Adrenal gland (tissue), 12 donors: ENCODE measurements around the gene APOBEC3A. TPM values are rescaled to one million over a fixed set of nuclear protein-coding genes. Genes with fewer than 3 reads are reported as not detected.

Source experiments
- DNase-seq, 7 donors: peaks; one replicate each; pipeline ENCODE4 v3.0.0-alpha.2; 2019 to 2020
- H3K27ac ChIP-seq, 5 donors: fragments of 200-600 bp; sonication (generic) in 4 of 5; 1 replicate in 3 of 5; 2 replicates in 2 of 5; pipeline versions ENCODE4 v1.5.1 to v1.8.0; 2016 to 2020; ENCODE audit warnings: mild to moderate bottlenecking in 1 of 5
- H3K27me3 ChIP-seq: fragments of 200-600 bp; 2 replicates; pipeline ENCODE4 v1.8.0; 2021
- H3K36me3 ChIP-seq, 2 donors: fragments of 200-600 bp; replicated peaks in 1 of 2; 1 replicate in 1 of 2; 2 replicates in 1 of 2; pipeline versions ENCODE4 v1.5.1 to v1.8.0; 2018 to 2022
- H3K4me1 ChIP-seq, 2 donors: fragments of 200-600 bp; replicated peaks in 1 of 2; 1 replicate in 1 of 2; 2 replicates in 1 of 2; pipeline versions ENCODE4 v1.5.1 to v1.8.0; 2018 to 2021
- H3K4me3 ChIP-seq, 4 donors: fragments of 200-600 bp; sonication (generic) in 3 of 4; one replicate each; pipeline ENCODE4 v1.5.1; 2016 to 2018
- H3K9me3 ChIP-seq, 3 donors: fragments of 200-600 bp; sonication (generic) in 1 of 3; replicated peaks in 1 of 3; 1 replicate in 2 of 3; 2 replicates in 1 of 3; pipeline versions ENCODE4 v1.5.1 to v1.8.0; 2016 to 2021
- POLR2A ChIP-seq, 2 donors: fragments of 450-650 bp; IDR thresholded peaks; one replicate each; pipeline ENCODE4 v1.6.1; 2017; ENCODE audit warnings: antibody characterized with exemption in 2 of 2, mild to moderate bottlenecking in 2 of 2, moderate library complexity in 1 of 2
- WGBS, 4 donors: extraction: QIAGEN DNeasy Blood & Tissue Kit in 2 of 4; methylation state at CpG; one replicate each; pipeline versions ENCODE4 v1.1.5 to v1.1.7; 2013 to 2017; 5-methylcytosine and 5-hydroxymethylcytosine counted together
- intact Hi-C, 2 donors: fragments of 100-400 bp; cut with DNase I; formaldehyde crosslinking; loops; one replicate each; pipeline versions ENCODE4 v1.14.1 to v1.15.0; 2022 to 2023
- polyA plus RNA-seq, 3 donors: library from polyadenylated mRNA; stranded (reverse); fragments of 200-250 nt in 2 of 3; fragments of 350-450 nt in 1 of 3; fragmentation: Illumina TruSeq in 1 of 3; extraction: RNeasy Lipid Tissue Mini Kit (QIAGEN cat#74804) in 1 of 3; gene quantifications; one replicate each; pipeline ENCODE4 v1.2.3, GENCODE V29; 2013 to 2014
- total RNA-seq, 9 donors: library from RNA; depleted of rRNA in 4 of 9; stranded (reverse); fragments of >200 nt in 4 of 9; fragments of 120-200 nt in 1 of 9; fragmentation: NEBNext Ultra II Directional in 1 of 9; extraction: Animal tissue kit (Norgen Biotek cat#: 25700) in 1 of 9; gene quantifications; one replicate each; pipeline versions ENCODE4 v1.1.0 to v1.2.4, GENCODE V29; 2013 to 2023
- TF ChIP-seq, protein P1 (sequence below), 6 experiments: fragments of 450-650 bp in 4 of 6; fragments of 200-600 bp in 2 of 6; sonication (generic) in 1 of 6; IDR thresholded peaks; 1 replicate in 5 of 6; 2 replicates in 1 of 6; pipeline versions ENCODE4 v1.5.1 to v1.8.0; 2016 to 2021; ENCODE audit warnings: antibody characterized with exemption in 6 of 6, mild to moderate bottlenecking in 2 of 6, moderate library complexity in 1 of 6
- donor health status: healthy with polysubstance abuse.
- donor health status: Bipolar disorder and iron deficiency.
- donor health status: DM: yes; HTN: yes; CAD: no.
- donor health status: DM: no; HTN: no; CAD: no.
- donor health status: DM: no; HTN: no; CAD: no.
- donor health status: DM: yes; HTN: yes; CAD: no.

The APOBEC3A gene
- total and polyA plus RNA-seq, 12 donors, result 0.27 to 0.95 (median 0.48) TPM; not detected in 4

DNA sequence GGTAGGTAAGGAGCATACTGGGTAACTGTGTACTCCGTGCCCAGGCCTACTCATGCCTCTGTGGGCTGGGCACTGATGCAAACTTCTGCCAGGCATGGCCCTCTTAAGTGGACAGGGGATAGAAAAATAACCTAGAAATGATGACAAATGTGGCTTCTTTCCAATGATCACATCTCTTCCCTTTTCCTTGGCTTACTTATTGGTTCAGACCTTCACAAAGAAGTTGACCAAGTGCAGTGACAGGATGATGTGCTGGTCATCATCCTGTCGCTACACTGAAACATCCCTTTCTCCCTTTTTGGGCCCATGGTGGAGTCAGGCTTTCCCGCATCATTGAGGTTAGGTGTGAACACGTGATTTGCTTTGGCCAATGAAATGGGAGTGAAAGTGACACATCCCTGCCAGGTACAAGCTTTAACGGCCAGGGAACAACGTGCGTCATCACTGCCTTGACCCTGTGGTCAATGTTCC is 31.8 kb upstream of the APOBEC3A start:
- TF ChIP-seq, protein P1, sequence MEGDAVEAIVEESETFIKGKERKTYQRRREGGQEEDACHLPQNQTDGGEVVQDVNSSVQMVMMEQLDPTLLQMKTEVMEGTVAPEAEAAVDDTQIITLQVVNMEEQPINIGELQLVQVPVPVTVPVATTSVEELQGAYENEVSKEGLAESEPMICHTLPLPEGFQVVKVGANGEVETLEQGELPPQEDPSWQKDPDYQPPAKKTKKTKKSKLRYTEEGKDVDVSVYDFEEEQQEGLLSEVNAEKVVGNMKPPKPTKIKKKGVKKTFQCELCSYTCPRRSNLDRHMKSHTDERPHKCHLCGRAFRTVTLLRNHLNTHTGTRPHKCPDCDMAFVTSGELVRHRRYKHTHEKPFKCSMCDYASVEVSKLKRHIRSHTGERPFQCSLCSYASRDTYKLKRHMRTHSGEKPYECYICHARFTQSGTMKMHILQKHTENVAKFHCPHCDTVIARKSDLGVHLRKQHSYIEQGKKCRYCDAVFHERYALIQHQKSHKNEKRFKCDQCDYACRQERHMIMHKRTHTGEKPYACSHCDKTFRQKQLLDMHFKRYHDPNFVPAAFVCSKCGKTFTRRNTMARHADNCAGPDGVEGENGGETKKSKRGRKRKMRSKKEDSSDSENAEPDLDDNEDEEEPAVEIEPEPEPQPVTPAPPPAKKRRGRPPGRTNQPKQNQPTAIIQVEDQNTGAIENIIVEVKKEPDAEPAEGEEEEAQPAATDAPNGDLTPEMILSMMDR (IDR thresholded peaks at IDR 0.05), result no peak
- no peak for TF ChIP-seq POLR2A (IDR thresholded peaks at IDR 0.05)
- 62 to 75% (median 66%) methylated on average over 7 of the region's 7 CpGs for WGBS, 4 donors
- Histone ChIP-seq H3K36me3 (no peaks in the 10 kb centered on the region), H3K4me1 (peaks cover 15 to 36% of the 10 kb centered on the region in 2 donors), H3K4me3 (no peak overlapping the region), H3K9me3 (no peaks in the 10 kb centered on the region), H3K27ac (peak overlapping the region in 2 of 5 donors; percentile 41 to 90), H3K27me3 (no peaks in the 10 kb centered on the region)
- intact Hi-C loops, result loop anchor here (10.0 kb wide), 2 partner anchors 51 to 151 kb away; partner anchors contain the start of gene CBX6 (in 1 of the 2)
- peak in 4 of 7 donors; percentile 26 to 57 (median 44) for DNase-seq

DNA sequence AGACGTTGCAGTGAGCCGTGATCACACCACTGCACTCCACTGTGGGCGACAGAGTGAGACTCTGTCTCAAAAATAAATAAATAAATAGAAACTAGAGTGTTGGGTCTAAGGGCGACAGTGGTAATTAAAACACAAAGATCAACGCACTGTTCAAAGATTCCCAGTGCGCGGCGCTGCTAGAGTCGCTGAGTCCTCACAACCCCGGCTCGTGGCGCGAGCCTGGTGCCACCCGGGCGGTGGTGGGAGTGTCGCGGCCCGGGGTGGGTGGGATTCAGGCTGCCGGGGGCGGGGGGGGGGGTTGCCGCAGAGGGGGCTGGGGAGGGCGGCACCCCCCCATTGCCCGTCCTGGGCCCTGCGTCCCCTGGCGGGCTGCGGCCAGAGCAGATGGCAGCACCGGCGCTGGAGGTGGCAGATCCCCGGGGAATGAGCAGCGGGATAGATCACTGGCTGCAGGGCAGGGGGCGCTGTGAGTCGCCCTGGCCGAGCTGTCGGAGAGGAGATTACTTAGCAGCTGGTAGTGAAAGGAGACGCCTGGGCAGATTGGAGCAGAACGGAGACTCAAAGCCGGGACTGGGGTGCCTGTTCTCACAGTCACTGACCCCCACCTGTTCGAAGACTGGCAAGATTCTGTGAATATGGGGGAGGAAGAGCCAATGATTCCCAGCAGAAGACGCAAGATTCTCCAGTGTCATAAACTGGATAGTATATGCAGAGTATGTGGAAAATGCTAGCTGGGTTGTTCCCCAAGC is 30.2 kb upstream of the APOBEC3A start:
- peak in 1 of 2 donors; percentile 16 for TF ChIP-seq POLR2A (IDR thresholded peaks at IDR 0.05)
- TF ChIP-seq, protein P1 (IDR thresholded peaks at IDR 0.05), result peak; percentile 53 to 77 (median 62)
- Histone ChIP-seq H3K4me3 (peak overlapping the region in 1 of 4 donors; percentile 53), H3K9me3 (no peaks in the 10 kb centered on the region), H3K27me3 (no peaks in the 10 kb centered on the region), H3K4me1 (peaks cover 15 to 36% of the 10 kb centered on the region in 2 donors), H3K36me3 (no peaks in the 10 kb centered on the region), H3K27ac (peak overlapping the region in 2 of 5 donors; percentile 53 to 58)
- intact Hi-C loops, result loop anchor here (10.0 kb wide), 2 partner anchors 52 to 152 kb away; partner anchors contain the start of gene CBX6 (in 1 of the 2)
- WGBS, 4 donors, result 10 to 24% (median 13%) methylated on average over 19 to 39 of the region's 39 CpGs
- peak; percentile 69 to 90 (median 81) for DNase-seq

DNA sequence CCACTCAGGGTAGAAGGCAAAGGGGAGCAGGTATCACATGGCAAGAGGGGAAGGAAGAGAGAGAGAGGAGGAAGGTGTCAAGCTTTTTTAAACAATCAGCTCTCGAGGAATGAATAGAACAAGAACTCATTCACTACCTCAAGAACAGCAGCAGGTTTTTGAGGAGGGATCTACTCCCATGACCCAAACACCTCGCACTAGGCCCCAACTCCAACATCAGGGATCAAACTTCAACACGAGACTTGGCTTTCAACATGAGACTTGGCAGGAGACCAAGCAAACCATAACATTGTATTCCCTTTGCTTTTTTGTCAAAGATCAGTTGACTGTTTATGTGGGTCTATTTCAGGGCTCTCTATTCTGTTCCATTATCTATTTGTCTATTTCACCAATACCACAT is 26.9 kb upstream of the APOBEC3A start:
- H3K27me3 ChIP-seq, result no peaks in the 10 kb centered on the region
- H3K9me3 ChIP-seq, result no peaks in the 10 kb centered on the region
- DNase-seq, result no peak
- H3K27ac ChIP-seq, result no peak overlapping the region
- intact Hi-C loops, result no loop called here
- H3K4me3 ChIP-seq, result no peak overlapping the region
- TF ChIP-seq, protein P1 (IDR thresholded peaks at IDR 0.05), result no peak
- no peak for TF ChIP-seq POLR2A (IDR thresholded peaks at IDR 0.05)
- H3K36me3 ChIP-seq, result no peaks in the 10 kb centered on the region
- 74 to 86% (median 82%) methylated on average over 3 of the region's 3 CpGs for WGBS, 4 donors
- H3K4me1 ChIP-seq, result peaks cover 0 to 13% of the 10 kb centered on the region in 2 donors

DNA sequence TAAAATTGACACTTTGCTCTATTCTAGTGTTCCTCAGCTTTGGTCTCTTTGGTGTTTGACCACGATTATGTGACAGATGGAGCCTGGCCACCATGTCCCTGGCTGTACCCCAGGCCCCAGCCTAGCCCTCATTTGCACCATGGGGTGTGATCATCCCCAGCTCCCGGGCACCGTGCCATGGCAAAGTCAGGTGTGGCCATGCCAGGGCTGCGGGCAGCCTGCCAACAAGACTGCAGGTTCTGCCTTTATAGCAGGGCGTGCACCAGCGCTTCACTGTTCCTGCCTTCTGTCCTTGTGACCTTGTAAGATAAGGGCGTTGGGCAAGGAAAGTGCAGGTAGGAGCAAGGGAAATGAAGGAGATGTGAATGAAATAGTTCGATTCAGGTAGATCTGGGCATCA is 22.4 kb upstream of the APOBEC3A start:
- WGBS, 4 donors, result 43 to 51% (median 49%) methylated on average over 8 of the region's 8 CpGs
- DNase-seq, result peak in 5 of 7 donors; percentile 25 to 90 (median 49)
- H3K27me3 ChIP-seq, result no peaks in the 10 kb centered on the region
- no peaks in the 10 kb centered on the region for H3K9me3 ChIP-seq
- no peak overlapping the region for H3K27ac ChIP-seq
- no peaks in the 10 kb centered on the region for H3K4me1 ChIP-seq
- intact Hi-C loops, result no loop called here
- TF ChIP-seq, protein P1 (IDR thresholded peaks at IDR 0.05), result no peak
- no peak overlapping the region for H3K4me3 ChIP-seq
- no peaks in the 10 kb centered on the region for H3K36me3 ChIP-seq
